ENCODE data around the gene EVC2.

DNA sequence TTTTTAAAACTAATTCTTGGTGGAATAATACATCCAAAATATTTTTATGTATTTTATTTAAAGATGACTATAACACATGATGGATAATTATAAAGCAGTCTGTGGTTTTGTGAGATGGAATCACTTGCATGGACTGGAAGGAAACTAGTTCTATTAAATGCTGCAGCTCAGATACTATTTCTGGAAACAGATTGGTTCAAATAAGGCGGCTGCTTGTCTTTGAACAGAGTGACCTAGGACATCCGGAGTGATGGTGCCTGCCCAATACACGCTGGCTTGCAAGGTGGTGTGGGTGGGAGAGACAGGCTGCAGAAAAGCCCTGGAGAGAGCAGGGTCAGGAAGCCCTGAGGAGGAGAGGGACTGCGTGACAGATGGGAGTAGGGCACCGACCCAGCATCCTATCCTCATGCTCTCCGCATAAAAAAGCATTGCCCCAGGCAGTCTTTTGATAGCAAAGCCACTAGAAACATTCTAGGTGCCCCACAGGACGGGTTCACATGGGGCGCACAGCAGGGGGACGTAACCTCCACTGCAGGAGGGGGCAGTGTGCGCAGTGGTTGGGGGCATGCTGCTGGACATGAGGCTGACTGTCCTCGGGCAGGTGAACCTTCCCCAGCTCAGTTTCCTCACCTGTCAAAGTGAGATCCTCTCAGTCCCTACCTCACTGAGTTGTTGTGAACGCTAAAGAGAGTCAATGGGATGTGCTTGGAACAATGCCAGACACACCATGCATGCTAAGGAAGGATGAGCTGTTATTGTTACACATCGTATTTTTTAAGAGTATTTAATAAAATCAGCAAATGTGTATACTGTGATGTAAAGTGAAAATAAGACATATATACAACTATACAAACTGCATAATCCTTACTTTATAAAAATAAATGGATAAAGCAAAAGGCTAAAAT, 71.3 kb downstream of the EVC2 start:
- TF ChIP-seq CTCF (IDR thresholded peaks at IDR 0.05; ENCODE audit: insufficient read depth, low read length) (no peak), POLR2AphosphoS5 (IDR thresholded peaks at IDR 0.05; ENCODE audit: low read depth) (no peak), REST (IDR thresholded peaks at IDR 0.05; ENCODE audit: insufficient replicate concordance, low read depth) (no peak), SPI1 (IDR thresholded peaks at IDR 0.05; ENCODE audit: borderline replicate concordance, low read depth) (no peak)

Data from HL-60 (cell line).